ENCODE data around the gene GPR107.
A peak's percentile ranks its signal among the peaks of the same experiment; 100 is the strongest.

The GPR107 gene

GRCh38 chr9:130149031-130149430, 95.3 kb downstream of the GPR107 start:
- no peak for TF ChIP-seq CTCF (conservative IDR thresholded peaks at IDR 0.05; ENCODE audit: low read depth, low read length)
- H3K4me3 ChIP-seq (ENCODE audit: low read length), result no peak overlapping the region
- DNase-seq (ENCODE audit: low read depth), result no peak

- no peak overlapping the region for H3K4me3 ChIP-seq (ENCODE audit: low read length)
- no peak for TF ChIP-seq CTCF (conservative IDR thresholded peaks at IDR 0.05; ENCODE audit: low read depth, low read length)
- no peak for DNase-seq (ENCODE audit: low read depth)
Observed at GRCh38 chr9:130149654-130150286, 96.1 kb downstream of the GPR107 start.

- no peak for DNase-seq (ENCODE audit: low read depth)
- TF ChIP-seq CTCF (conservative IDR thresholded peaks at IDR 0.05; ENCODE audit: low read depth, low read length), result no peak
- no peak overlapping the region for H3K4me3 ChIP-seq (ENCODE audit: low read length)
Observed at GRCh38 chr9:130150779-130151382, 97.2 kb downstream of the GPR107 start.

GRCh38 chr9:130154816-130155215, 101.1 kb downstream of the GPR107 start:
- no peak for DNase-seq (ENCODE audit: low read depth)
- no peak overlapping the region for H3K4me3 ChIP-seq (ENCODE audit: low read length)
- TF ChIP-seq CTCF (conservative IDR thresholded peaks at IDR 0.05; ENCODE audit: low read depth, low read length), result no peak

GRCh38 chr9:130155647-130156046, 101.9 kb downstream of the GPR107 start:
- no peak for TF ChIP-seq CTCF (conservative IDR thresholded peaks at IDR 0.05; ENCODE audit: low read depth, low read length)
- no peak overlapping the region for H3K4me3 ChIP-seq (ENCODE audit: low read length)
- no peak for DNase-seq (ENCODE audit: low read depth)

GRCh38 chr9:130156672-130157071, 103.0 kb downstream of the GPR107 start:
- no peak for DNase-seq (ENCODE audit: low read depth)
- TF ChIP-seq CTCF (conservative IDR thresholded peaks at IDR 0.05; ENCODE audit: low read depth, low read length), result peak; percentile 43
- no peak overlapping the region for H3K4me3 ChIP-seq (ENCODE audit: low read length)

- H3K4me3 ChIP-seq (ENCODE audit: low read length), result no peak overlapping the region
- no peak for TF ChIP-seq CTCF (conservative IDR thresholded peaks at IDR 0.05; ENCODE audit: low read depth, low read length)
- DNase-seq (ENCODE audit: low read depth), result no peak
Observed at GRCh38 chr9:130157079-130157478, 103.4 kb downstream of the GPR107 start.

Data from retinal pigment epithelial cell (primary cell).